Measurements from ENCODE around the gene RAD54L2. TPM values are rescaled to one million over a fixed set of nuclear protein-coding genes. Genes with fewer than 3 reads are reported as not detected.
A peak's percentile ranks its signal among the peaks of the same experiment; 100 is the strongest.

The RAD54L2 gene
- total and polyA plus RNA-seq, 9 of the 15 experiments (the other 6 are each of a cell fraction or from before 2014, with no cell fraction given): 1.3 to 12.2 (median 5.4) TPM

DNA sequence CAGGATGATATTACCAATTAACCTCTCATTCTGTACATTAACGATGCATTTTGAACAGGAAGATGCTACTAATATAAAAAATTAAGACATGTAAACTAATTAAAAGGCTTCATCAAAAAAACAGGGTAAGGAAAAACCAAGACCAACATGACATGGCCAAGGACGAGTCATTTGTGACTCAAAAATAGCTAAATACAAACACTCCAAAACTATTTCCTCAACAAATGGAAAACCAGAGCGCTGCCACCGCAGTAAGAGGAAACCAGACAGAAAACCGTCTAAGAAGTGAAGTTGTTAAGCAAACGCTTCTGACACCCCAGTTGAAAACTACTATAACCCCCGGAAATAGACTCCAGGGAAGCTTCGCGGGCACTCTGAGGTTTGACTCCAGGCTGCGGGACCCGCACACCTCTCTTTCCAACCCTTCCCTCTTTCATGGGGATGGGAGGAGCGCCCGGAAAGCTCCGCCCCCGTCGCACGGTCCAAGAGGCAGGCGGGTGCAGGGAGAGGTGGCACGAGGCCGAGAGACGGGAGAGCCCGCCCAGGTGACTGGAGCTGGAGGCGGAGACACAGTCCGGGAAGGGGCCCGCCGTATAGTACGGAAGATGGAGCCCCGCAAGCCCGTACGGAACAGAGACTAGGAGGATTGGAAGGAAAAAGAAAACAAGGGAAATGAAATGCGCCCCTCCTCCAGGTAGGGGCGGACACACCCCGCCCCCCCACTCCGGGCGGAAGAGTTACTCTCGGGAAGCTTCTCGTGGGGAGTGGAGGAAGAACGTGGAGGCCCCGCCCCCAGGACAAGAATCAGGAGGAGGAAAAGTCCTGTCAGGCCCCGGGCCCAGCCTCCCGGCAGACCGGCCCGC is 39.4 kb upstream of the RAD54L2 start (continued):
- TF ChIP-seq, protein P1, sequence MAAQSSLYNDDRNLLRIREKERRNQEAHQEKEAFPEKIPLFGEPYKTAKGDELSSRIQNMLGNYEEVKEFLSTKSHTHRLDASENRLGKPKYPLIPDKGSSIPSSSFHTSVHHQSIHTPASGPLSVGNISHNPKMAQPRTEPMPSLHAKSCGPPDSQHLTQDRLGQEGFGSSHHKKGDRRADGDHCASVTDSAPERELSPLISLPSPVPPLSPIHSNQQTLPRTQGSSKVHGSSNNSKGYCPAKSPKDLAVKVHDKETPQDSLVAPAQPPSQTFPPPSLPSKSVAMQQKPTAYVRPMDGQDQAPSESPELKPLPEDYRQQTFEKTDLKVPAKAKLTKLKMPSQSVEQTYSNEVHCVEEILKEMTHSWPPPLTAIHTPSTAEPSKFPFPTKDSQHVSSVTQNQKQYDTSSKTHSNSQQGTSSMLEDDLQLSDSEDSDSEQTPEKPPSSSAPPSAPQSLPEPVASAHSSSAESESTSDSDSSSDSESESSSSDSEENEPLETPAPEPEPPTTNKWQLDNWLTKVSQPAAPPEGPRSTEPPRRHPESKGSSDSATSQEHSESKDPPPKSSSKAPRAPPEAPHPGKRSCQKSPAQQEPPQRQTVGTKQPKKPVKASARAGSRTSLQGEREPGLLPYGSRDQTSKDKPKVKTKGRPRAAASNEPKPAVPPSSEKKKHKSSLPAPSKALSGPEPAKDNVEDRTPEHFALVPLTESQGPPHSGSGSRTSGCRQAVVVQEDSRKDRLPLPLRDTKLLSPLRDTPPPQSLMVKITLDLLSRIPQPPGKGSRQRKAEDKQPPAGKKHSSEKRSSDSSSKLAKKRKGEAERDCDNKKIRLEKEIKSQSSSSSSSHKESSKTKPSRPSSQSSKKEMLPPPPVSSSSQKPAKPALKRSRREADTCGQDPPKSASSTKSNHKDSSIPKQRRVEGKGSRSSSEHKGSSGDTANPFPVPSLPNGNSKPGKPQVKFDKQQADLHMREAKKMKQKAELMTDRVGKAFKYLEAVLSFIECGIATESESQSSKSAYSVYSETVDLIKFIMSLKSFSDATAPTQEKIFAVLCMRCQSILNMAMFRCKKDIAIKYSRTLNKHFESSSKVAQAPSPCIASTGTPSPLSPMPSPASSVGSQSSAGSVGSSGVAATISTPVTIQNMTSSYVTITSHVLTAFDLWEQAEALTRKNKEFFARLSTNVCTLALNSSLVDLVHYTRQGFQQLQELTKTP (IDR thresholded peaks at IDR 0.05; ENCODE audit: low read depth in 1 of 2, partially characterized antibody in 2 of 2): no peak

DNA sequence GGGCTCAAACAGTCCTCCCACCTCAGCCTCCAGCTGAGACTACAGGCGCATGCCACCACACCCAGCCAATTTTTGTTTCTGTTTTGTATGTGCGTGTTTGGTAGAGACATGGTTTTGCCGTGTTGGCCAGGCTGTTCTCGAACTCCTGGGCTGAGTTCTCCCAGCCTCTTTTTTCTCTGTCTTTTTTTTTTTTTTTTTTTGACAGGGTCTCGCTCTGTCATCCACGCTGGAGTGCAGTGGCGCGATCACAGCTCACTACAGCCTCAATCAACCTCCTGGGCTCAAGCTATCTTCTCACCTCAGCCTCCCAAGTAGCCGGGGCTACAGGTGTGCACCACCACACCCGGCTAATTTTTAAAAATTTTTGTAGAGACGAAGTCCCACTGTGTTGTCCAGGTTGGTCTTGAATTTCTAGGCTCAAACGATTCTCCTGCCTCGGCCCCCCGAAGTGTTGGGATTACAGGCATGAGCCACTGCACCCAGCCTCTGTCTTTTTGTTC is 37.8 kb upstream of the RAD54L2 start:
- Histone ChIP-seq H3K27ac (ENCODE audit: extremely low read depth, low read depth, low read length) (peak overlapping the region; percentile 63), H3K9ac (ENCODE audit: insufficient read depth in 1 of 2, low read depth in 2 of 2, low read length in 2 of 2) (peak overlapping the region; percentile 49 to 53; a peak in 2 of 4 replicates), H3K79me2 (ENCODE audit: control insufficient read depth, insufficient read depth, low read length) (peaks cover 32% of the 10 kb centered on the region), H2AFZ (ENCODE audit: low read depth, low read length) (peak overlapping the region; percentile 87), H3K9me1 (ENCODE audit: control insufficient read depth, insufficient read depth, low read length) (no peaks in the 10 kb centered on the region), H3K4me1 (replicated peaks in 1 of 2; ENCODE audit: control insufficient read depth in 2 of 2, insufficient read depth in 2 of 2, low read length in 2 of 2) (peaks cover 0 to 3% of the 10 kb centered on the region in 2 experiments; a peak in 3 of 5 replicates), H3K27me3 (ENCODE audit: control insufficient read depth in 2 of 2, insufficient read depth in 2 of 2, low read length in 2 of 2) (no peaks in the 10 kb centered on the region; a peak in 1 of 5 replicates), H3K4me2 (ENCODE audit: insufficient read depth, low read length) (peak overlapping the region; percentile 71), H3K4me3 (peak overlapping the region; percentile 84; the same call in 1 of the 2 replicates), H3K9me3 (replicated peaks; ENCODE audit: control insufficient read depth, insufficient read depth, low read depth, low read length) (no peaks in the 10 kb centered on the region), H3K36me3 (ENCODE audit: control insufficient read depth, insufficient read depth, low read length) (peaks cover 11% of the 10 kb centered on the region; the same call in 1 of the 3 replicates), H4K20me1 (replicated peaks; ENCODE audit: control insufficient read depth, insufficient read depth, low read length) (no peaks in the 10 kb centered on the region; the same call in 1 of the 2 replicates)
- 92% methylated on average over 7 of the region's 14 CpGs for WGBS (ENCODE audit: insufficient coverage, low coverage, missing lambda C conversion rate)
- in situ Hi-C loops (cut with MboI) (loop anchor here (5.0 kb wide), 2 partner anchors 137 to 182 kb away; no protein-coding TSS in a partner anchor), intact Hi-C loops (cut with micrococcal nuclease) (loop anchor here (5.0 kb wide), 1 partner anchor 302 kb away; no protein-coding TSS in a partner anchor)
- CTCF ChIA-PET (ENCODE audit: low intra/inter-chr PET ratio): interaction anchor here (0.7 to 2.0 kb wide), 5 partner anchors 137 to 181 kb away, joined by 3 to 18 read pairs (median 5); no protein-coding TSS in a partner anchor
- no peak for FAIRE-seq
- POLR2A ChIA-PET: interaction anchor here (0.7 to 1.6 kb wide), 6 partner anchors 10 to 1454 kb away, joined by 3 to 6 read pairs (median 4); no protein-coding TSS in a partner anchor
- DNase-seq (ENCODE audit: extremely low read depth in 1 of 4, low spot score in 3 of 4): no peak
- BruUV-seq (replicated peaks): TSS peak; percentile 64
- ATAC-seq: no peak
- TF ChIP-seq ZNF146 (CRISPR knock-in tag; IDR thresholded peaks at IDR 0.05; ENCODE audit: unreplicated experiment) (no peak), ZNF830 (CRISPR knock-in tag; IDR thresholded peaks at IDR 0.05) (no peak), NCOA4 (IDR thresholded peaks at IDR 0.05; ENCODE audit: partially characterized antibody) (no peak), CAMTA2 (CRISPR knock-in tag; conservative IDR thresholded peaks at IDR 0.05) (no peak), XRCC4 (IDR thresholded peaks at IDR 0.05; ENCODE audit: extremely low read depth, insufficient read depth, insufficient read length) (no peak), GTF2E2 (tag; IDR thresholded peaks at IDR 0.05) (no peak), RBM14 (IDR thresholded peaks at IDR 0.05; ENCODE audit: borderline replicate concordance, insufficient read depth, low read depth, low read length) (no peak), ZNF785 (CRISPR knock-in tag; IDR thresholded peaks at IDR 0.05) (no peak), CREBBP (IDR thresholded peaks at IDR 0.05; ENCODE audit: low read depth, low read length) (no peak)
- TF ChIP-seq, protein P2, sequence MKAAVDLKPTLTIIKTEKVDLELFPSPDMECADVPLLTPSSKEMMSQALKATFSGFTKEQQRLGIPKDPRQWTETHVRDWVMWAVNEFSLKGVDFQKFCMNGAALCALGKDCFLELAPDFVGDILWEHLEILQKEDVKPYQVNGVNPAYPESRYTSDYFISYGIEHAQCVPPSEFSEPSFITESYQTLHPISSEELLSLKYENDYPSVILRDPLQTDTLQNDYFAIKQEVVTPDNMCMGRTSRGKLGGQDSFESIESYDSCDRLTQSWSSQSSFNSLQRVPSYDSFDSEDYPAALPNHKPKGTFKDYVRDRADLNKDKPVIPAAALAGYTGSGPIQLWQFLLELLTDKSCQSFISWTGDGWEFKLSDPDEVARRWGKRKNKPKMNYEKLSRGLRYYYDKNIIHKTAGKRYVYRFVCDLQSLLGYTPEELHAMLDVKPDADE (conservative IDR thresholded peaks at IDR 0.05; ENCODE audit: control insufficient read depth, low read depth, low read length): no peak

Measured in K562 (cell line).